Smooth muscle cell (in vitro differentiated cells): ENCODE measurements around the gene COL23A1. TPM values are rescaled to one million over a fixed set of nuclear protein-coding genes. Genes with fewer than 3 reads are reported as not detected.

Source experiments
- DNase-seq: peaks from one replicate; lab custom pipeline; 2025; ENCODE audit not compliant: unreplicated experiment; lab: John Stamatoyannopoulos, UW
- H2AFZ ChIP-seq: fragments of 200-600 bp; sonication (generic); 2 replicates; pipeline ENCODE4 v1.6.0; 2016; ENCODE audit warnings: antibody characterized with exemption, low read depth, mild to moderate bottlenecking
- H3F3A ChIP-seq: fragments of 200-600 bp; sonication (generic); 2 replicates; pipeline ENCODE4 v1.6.0; 2017; ENCODE audit warnings: antibody characterized with exemption, low read depth
- H3K27ac ChIP-seq: fragments of 200-600 bp; sonication (generic); 2 replicates; pipeline ENCODE4 v1.5.1; 2016; ENCODE audit warnings: low read depth, mild to moderate bottlenecking
- H3K27me3 ChIP-seq: fragments of 200-600 bp; sonication (generic); 2 replicates; pipeline ENCODE4 v1.6.1; 2016; ENCODE audit warnings: low read depth, mild to moderate bottlenecking
- H3K36me3 ChIP-seq: fragments of 200-600 bp; sonication (generic); 2 replicates; pipeline ENCODE4 v1.5.1; 2016; ENCODE audit warnings: low read depth
- H3K4me1 ChIP-seq: fragments of 200-600 bp; sonication (generic); 2 replicates; pipeline ENCODE4 v1.5.1; 2016; ENCODE audit warnings: low read depth
- H3K4me2 ChIP-seq: fragments of 200-600 bp; sonication (generic); 2 replicates; pipeline ENCODE4 v1.6.0; 2016; ENCODE audit warnings: mild to moderate bottlenecking
- H3K4me3 ChIP-seq: fragments of 200-600 bp; sonication (generic); 2 replicates; pipeline ENCODE4 v1.5.1; 2016; ENCODE audit warnings: mild to moderate bottlenecking
- H3K79me2 ChIP-seq: fragments of 200-600 bp; sonication (generic); 2 replicates; pipeline ENCODE4 v1.6.0; 2016; ENCODE audit warnings: low read depth, mild to moderate bottlenecking
- H3K9ac ChIP-seq: fragments of 200-600 bp; sonication (generic); 2 replicates; pipeline ENCODE4 v1.6.0; 2016; ENCODE audit warnings: low read depth
- H3K9me3 ChIP-seq: fragments of 200-600 bp; sonication (generic); replicated peaks from 2 replicates; pipeline ENCODE4 v1.5.1; 2016; ENCODE audit warnings: low read depth
- H4K20me1 ChIP-seq: fragments of 200-600 bp; sonication (generic); 2 replicates; pipeline ENCODE4 v1.6.0; 2016; ENCODE audit warnings: low read depth
- WGBS: methylation state at CpG from one replicate; pipeline ENCODE4 v1.1.7; 2016; ENCODE audit warnings: low lambda C conversion rate; 5-methylcytosine and 5-hydroxymethylcytosine counted together
- polyA plus RNA-seq: library from polyadenylated mRNA; unstranded; fragments of >200 nt; fragmentation: Nextera tagmentation; extraction: Ambion mirVana; gene quantifications from 2 replicates; pipeline ENCODE4 v1.2.1, GENCODE V29; 2016
- total RNA-seq: library from RNA; depleted of rRNA; stranded (reverse); fragments of >200 nt; gene quantifications from 2 replicates; pipeline ENCODE4 v1.2.3, GENCODE V29; 2014
- TF ChIP-seq, protein P1 (sequence below): fragments of 200-600 bp; sonication (generic); IDR thresholded peaks from 2 replicates; pipeline ENCODE4 v1.5.1; 2017; ENCODE audit warnings: borderline replicate concordance, mild to moderate bottlenecking, antibody characterized with exemption; ENCODE audit not compliant: insufficient read depth, poor library complexity, severe bottlenecking

COL23A1 gene
- total and polyA plus RNA-seq, 2 experiments from 2014 or later = 5.3 to 27.4 TPM

- no peaks in the 10 kb centered on the region for H3K27me3 ChIP-seq
- no peaks in the 10 kb centered on the region for H3K9me3 ChIP-seq
- H3K4me3 ChIP-seq = no peak overlapping the region
- whole genome bisulfite sequencing = 95% methylated on average over 19 of the region's 19 CpGs
- H2AFZ ChIP-seq = no peak overlapping the region
- no peak overlapping the region for H3K4me2 ChIP-seq
- H3K79me2 ChIP-seq = no peaks in the 10 kb centered on the region
- H4K20me1 ChIP-seq = no peaks in the 10 kb centered on the region
- TF ChIP-seq, protein P1, sequence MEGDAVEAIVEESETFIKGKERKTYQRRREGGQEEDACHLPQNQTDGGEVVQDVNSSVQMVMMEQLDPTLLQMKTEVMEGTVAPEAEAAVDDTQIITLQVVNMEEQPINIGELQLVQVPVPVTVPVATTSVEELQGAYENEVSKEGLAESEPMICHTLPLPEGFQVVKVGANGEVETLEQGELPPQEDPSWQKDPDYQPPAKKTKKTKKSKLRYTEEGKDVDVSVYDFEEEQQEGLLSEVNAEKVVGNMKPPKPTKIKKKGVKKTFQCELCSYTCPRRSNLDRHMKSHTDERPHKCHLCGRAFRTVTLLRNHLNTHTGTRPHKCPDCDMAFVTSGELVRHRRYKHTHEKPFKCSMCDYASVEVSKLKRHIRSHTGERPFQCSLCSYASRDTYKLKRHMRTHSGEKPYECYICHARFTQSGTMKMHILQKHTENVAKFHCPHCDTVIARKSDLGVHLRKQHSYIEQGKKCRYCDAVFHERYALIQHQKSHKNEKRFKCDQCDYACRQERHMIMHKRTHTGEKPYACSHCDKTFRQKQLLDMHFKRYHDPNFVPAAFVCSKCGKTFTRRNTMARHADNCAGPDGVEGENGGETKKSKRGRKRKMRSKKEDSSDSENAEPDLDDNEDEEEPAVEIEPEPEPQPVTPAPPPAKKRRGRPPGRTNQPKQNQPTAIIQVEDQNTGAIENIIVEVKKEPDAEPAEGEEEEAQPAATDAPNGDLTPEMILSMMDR = no peak
- H3K36me3 ChIP-seq = no peaks in the 10 kb centered on the region
- H3K27ac ChIP-seq = no peak overlapping the region
- H3K9ac ChIP-seq = no peak overlapping the region
- H3F3A ChIP-seq = no peaks in the 10 kb centered on the region
- no peaks in the 10 kb centered on the region for H3K4me1 ChIP-seq
- no peak for DNase-seq
Measured at GRCh38 chr5:178314961-178315820, 275.0 kb downstream of the COL23A1 start.

- no peaks in the 10 kb centered on the region for H3K36me3 ChIP-seq
- no peak overlapping the region for H3K27ac ChIP-seq
- no peak overlapping the region for H3K9ac ChIP-seq
- H3F3A ChIP-seq = no peaks in the 10 kb centered on the region
- H3K4me3 ChIP-seq = no peak overlapping the region
- H3K27me3 ChIP-seq = no peaks in the 10 kb centered on the region
- no peak overlapping the region for H3K4me2 ChIP-seq
- TF ChIP-seq, protein P1 = no peak
- H3K9me3 ChIP-seq = no peaks in the 10 kb centered on the region
- DNase-seq = no peak
- WGBS = 91% methylated on average over 17 of the region's 17 CpGs
- H3K4me1 ChIP-seq = no peaks in the 10 kb centered on the region
- H3K79me2 ChIP-seq = no peaks in the 10 kb centered on the region
- H4K20me1 ChIP-seq = no peaks in the 10 kb centered on the region
- H2AFZ ChIP-seq = no peak overlapping the region
Measured at GRCh38 chr5:178314061-178314660, 276.0 kb downstream of the COL23A1 start.

- Histone ChIP-seq H3K4me1 (no peaks in the 10 kb centered on the region), H3K4me2 (no peak overlapping the region), H3K4me3 (no peak overlapping the region), H3K79me2 (no peaks in the 10 kb centered on the region), H4K20me1 (no peaks in the 10 kb centered on the region), H2AFZ (no peak overlapping the region), H3K27ac (no peak overlapping the region), H3K9me3 (no peaks in the 10 kb centered on the region), H3F3A (no peaks in the 10 kb centered on the region), H3K9ac (no peak overlapping the region), H3K27me3 (no peaks in the 10 kb centered on the region), H3K36me3 (no peaks in the 10 kb centered on the region)
- no peak for DNase-seq
- 94% methylated on average over 11 of the region's 11 CpGs for WGBS
- TF ChIP-seq, protein P1 = no peak
Measured at GRCh38 chr5:178313316-178313715, 276.9 kb downstream of the COL23A1 start.

DNA sequence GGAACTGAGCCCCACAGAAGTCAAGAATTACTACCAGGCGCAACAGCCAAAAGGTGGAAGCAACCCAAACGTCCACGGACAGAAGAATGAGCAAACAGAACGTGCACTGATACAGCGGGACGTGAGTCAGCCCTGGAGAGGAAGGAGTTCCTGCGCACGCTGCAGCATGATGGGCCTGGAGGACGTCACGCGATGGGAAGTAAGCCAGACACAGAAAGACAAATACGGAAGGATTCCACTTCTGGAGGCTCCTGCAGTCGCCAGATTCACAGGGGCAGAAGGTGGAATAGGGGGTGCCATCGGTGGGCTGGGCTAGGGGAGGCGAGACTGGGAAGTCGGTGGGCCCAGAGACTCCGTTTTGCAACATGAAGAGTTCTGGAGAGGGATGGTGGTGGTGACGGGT is 277.3 kb downstream of the COL23A1 start:
- no peak for DNase-seq

More for the DNA sequence above, 277.3 kb downstream of the COL23A1 start:
- Histone ChIP-seq H3K9me3 (no peaks in the 10 kb centered on the region), H3F3A (no peaks in the 10 kb centered on the region), H3K79me2 (no peaks in the 10 kb centered on the region), H3K4me1 (no peaks in the 10 kb centered on the region), H3K9ac (no peak overlapping the region), H4K20me1 (no peaks in the 10 kb centered on the region), H3K27ac (peak overlapping the region; percentile 8), H3K27me3 (no peaks in the 10 kb centered on the region), H3K4me2 (peak overlapping the region; percentile 20), H2AFZ (no peak overlapping the region), H3K36me3 (no peaks in the 10 kb centered on the region), H3K4me3 (no peak overlapping the region)
- TF ChIP-seq, protein P1 = no peak
- 63% methylated on average over 18 of the region's 18 CpGs for WGBS
